Chondrocyte (in vitro differentiated cells): ENCODE measurements around the gene KIAA0825. TPM values are rescaled to one million over a fixed set of nuclear protein-coding genes. Genes with fewer than 3 reads are reported as not detected.

Source experiments
- DNase-seq: peaks from one replicate; pipeline ENCODE4 v3.0.0; 2021; ENCODE audit warnings: mixed read lengths, low spot score
- H3K27ac Mint-ChIP-seq: one replicate; pipeline ENCODE4 v1.8.0; 2021; ENCODE audit warnings: mild to moderate bottlenecking, moderate library complexity, mixed read lengths; ENCODE audit not compliant: unreplicated experiment
- H3K27me3 Mint-ChIP-seq: 2 replicates; pipeline ENCODE4 v1.8.0; 2021; ENCODE audit warnings: low read depth, mixed read lengths
- H3K36me3 Mint-ChIP-seq: 2 replicates; pipeline ENCODE4 v1.8.0; 2021; ENCODE audit warnings: low read depth, mixed read lengths
- H3K4me1 Mint-ChIP-seq: 2 replicates; pipeline ENCODE4 v1.8.0; 2021; ENCODE audit warnings: low read depth, mild to moderate bottlenecking, mixed read lengths
- H3K4me3 Mint-ChIP-seq: one replicate; pipeline ENCODE4 v1.8.0; 2021; ENCODE audit warnings: mild to moderate bottlenecking, moderate library complexity, mixed read lengths; ENCODE audit not compliant: unreplicated experiment
- H3K9me3 Mint-ChIP-seq: 2 replicates; pipeline ENCODE4 v1.8.0; 2021; ENCODE audit warnings: low read depth, mixed read lengths
- CTCF ChIP-seq: fragments of 200-600 bp; sonication (generic); IDR thresholded peaks from 2 replicates; pipeline ENCODE4 v1.5.0; 2021; ENCODE audit warnings: antibody characterized with exemption, mild to moderate bottlenecking, moderate library complexity
- total RNA-seq: library from RNA; stranded (reverse); gene quantifications from 3 replicates; pipeline ENCODE4 v1.2.1, GENCODE V29; 2021

Gene KIAA0825
- total RNA-seq, 1 donor from 2014 or later, result 3.4 TPM

GRCh38 chr5:94470802-94471201 lies 147.6 kb downstream of the KIAA0825 start:
- no peak overlapping the region for H3K27ac Mint-ChIP-seq
- H3K36me3 Mint-ChIP-seq, result no peaks in the 10 kb centered on the region
- no peaks in the 10 kb centered on the region for H3K27me3 Mint-ChIP-seq
- DNase-seq, result no peak
- H3K9me3 Mint-ChIP-seq, result no peaks in the 10 kb centered on the region
- TF ChIP-seq CTCF, result no peak
- peaks cover 4% of the 10 kb centered on the region for H3K4me1 Mint-ChIP-seq
- no peak overlapping the region for H3K4me3 Mint-ChIP-seq

- no peak for DNase-seq
- no peak for TF ChIP-seq CTCF
- Mint-ChIP-seq H3K27me3 (no peaks in the 10 kb centered on the region), H3K9me3 (no peaks in the 10 kb centered on the region), H3K36me3 (no peaks in the 10 kb centered on the region), H3K4me3 (no peak overlapping the region), H3K4me1 (peaks cover 4% of the 10 kb centered on the region), H3K27ac (no peak overlapping the region)
These were observed 148.5 kb downstream of the KIAA0825 start for GRCh38 chr5:94469894-94470329.

- no peaks in the 10 kb centered on the region for H3K27me3 Mint-ChIP-seq
- TF ChIP-seq CTCF, result no peak
- H3K4me3 Mint-ChIP-seq, result no peak overlapping the region
- peaks cover 5% of the 10 kb centered on the region for H3K4me1 Mint-ChIP-seq
- H3K27ac Mint-ChIP-seq, result no peak overlapping the region
- no peaks in the 10 kb centered on the region for H3K9me3 Mint-ChIP-seq
- no peak for DNase-seq
- H3K36me3 Mint-ChIP-seq, result no peaks in the 10 kb centered on the region
These were observed 150.2 kb downstream of the KIAA0825 start for GRCh38 chr5:94467954-94468930.

GRCh38 chr5:94467346-94467953 lies 151.0 kb downstream of the KIAA0825 start:
- Mint-ChIP-seq H3K4me1 (peaks cover 5% of the 10 kb centered on the region), H3K9me3 (no peaks in the 10 kb centered on the region), H3K4me3 (no peak overlapping the region), H3K36me3 (no peaks in the 10 kb centered on the region), H3K27me3 (no peaks in the 10 kb centered on the region), H3K27ac (no peak overlapping the region)
- no peak for TF ChIP-seq CTCF
- no peak for DNase-seq

- Mint-ChIP-seq H3K36me3 (no peaks in the 10 kb centered on the region), H3K27me3 (no peaks in the 10 kb centered on the region), H3K27ac (no peak overlapping the region), H3K4me1 (peaks cover 5% of the 10 kb centered on the region), H3K9me3 (no peaks in the 10 kb centered on the region), H3K4me3 (no peak overlapping the region)
- DNase-seq, result no peak
- TF ChIP-seq CTCF, result no peak
These were observed 154.7 kb downstream of the KIAA0825 start for GRCh38 chr5:94463739-94464138.
